HG03432 (cell line): ENCODE results near the gene NHSL1.
"Not testable (repeated sequence)": the region's sequence is repeated elsewhere in the genome, so short reads cannot be mapped to it uniquely, and the experiment has no call there.

Source experiments
- ATAC-seq: cut with Tn5 transposase; IDR thresholded peaks from one replicate; pipeline ENCODE4 v1.9.1; 2021; ENCODE audit warnings: mild to moderate bottlenecking, moderate library complexity; ENCODE audit not compliant: unreplicated experiment

NHSL1 gene

GRCh38 chr6:138430361-138431145, 68.7 kb downstream of the NHSL1 start:
- no peak for ATAC-seq

- ATAC-seq: no peak
Observed at GRCh38 chr6:138429761-138430160, 69.5 kb downstream of the NHSL1 start.

DNA sequence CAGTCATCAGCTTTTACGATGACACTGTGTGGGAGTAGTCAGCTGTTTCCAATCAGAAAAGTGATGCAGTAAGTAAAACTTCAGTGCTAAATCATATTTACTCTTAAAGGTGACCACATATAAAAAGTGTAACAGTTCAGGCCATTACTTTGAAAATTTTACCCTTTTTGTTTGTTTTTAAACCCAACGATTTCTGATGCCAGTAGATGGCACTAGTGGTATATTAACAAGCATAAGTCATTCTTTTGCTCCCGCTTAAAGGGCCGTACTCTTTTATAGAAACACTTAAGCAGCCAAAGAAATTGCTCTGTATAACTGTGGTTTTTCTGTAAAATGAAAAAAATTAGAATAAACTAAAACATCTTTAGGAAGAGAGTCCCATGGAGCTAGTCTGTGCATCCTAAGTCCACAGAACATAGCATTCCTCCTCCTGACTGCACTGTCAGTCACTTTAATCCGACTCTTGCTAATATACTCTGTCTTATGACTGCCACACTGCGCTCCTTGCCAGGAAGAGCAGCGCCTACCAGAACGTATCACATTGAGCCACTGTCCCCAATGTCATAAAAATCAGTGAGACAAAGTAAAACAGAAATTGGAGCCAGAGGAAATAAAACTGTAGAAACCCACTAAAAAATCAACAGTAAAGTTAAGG, 70.2 kb downstream of the NHSL1 start:
- peak; percentile 44 for ATAC-seq

GRCh38 chr6:138427701-138428100, 71.6 kb downstream of the NHSL1 start:
- no peak for ATAC-seq

GRCh38 chr6:138426500-138427123, 72.7 kb downstream of the NHSL1 start:
- no peak for ATAC-seq

GRCh38 chr6:138425256-138425655, 74.0 kb downstream of the NHSL1 start:
- ATAC-seq: not testable (repeated sequence)

GRCh38 chr6:138424004-138424904, 75.0 kb downstream of the NHSL1 start:
- no peak for ATAC-seq

DNA sequence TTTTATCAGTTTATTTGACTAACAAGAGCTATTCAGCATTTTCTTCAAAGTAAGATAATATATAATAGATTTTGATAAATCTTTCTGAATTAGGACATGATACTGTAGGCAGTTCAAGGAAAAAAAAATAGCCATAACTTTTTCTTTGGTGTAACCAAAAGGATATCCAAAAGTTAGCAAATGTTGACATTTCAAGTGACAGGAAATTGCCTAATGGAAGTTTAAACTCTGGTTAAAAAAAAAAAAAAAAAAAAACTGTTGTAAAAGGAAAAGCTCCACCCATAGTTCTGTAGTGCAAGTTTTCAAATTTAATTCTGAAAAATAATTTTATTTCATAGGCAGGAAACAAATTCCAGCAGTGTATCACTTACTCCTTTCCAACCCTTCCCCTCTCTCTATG, 76.4 kb downstream of the NHSL1 start:
- no peak for ATAC-seq

DNA sequence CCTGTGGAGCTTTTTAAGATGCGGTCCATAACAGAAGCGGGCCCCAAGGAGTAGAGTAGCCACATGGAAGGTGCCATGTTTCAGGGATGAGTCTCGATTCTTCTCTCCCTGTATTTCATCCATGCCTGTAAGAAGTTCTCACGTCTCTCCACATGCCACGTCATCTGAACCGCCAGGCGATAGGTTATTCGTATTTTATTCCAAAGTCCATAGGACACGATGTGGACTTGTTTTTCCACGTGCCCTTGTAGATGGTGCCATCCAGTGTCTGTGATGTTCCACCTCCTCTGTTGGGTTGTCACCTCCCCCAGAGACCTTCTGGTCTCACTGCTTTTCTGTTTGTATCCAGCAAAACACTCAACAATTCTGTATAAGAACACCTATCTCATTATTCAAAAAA, 77.7 kb downstream of the NHSL1 start:
- no peak for ATAC-seq

- ATAC-seq: no peak
Observed at GRCh38 chr6:138421089-138421488, 78.2 kb downstream of the NHSL1 start.

GRCh38 chr6:138420356-138420755, 78.9 kb downstream of the NHSL1 start:
- ATAC-seq: no peak

DNA sequence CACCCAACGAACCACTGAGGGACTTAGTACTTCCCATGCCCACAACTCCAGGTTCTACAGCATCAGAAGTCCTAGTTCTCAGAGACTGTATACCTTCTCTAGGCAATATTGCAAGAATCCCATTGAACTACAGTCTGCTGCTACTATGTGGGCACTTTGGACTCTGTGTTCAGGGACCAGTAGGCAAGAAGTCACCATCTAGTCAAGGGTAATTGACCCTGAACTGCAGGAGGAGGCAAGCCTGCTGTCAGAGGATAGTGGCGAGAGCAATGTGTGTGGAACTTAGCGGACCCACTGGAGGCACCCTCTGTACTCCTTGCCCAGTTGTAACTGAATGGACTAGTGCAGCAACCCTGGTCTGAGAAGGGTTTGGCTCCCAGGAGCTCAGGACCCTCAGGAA, 79.5 kb downstream of the NHSL1 start:
- no peak for ATAC-seq

- ATAC-seq: no peak
Observed at GRCh38 chr6:138418118-138418742, 81.1 kb downstream of the NHSL1 start.

DNA sequence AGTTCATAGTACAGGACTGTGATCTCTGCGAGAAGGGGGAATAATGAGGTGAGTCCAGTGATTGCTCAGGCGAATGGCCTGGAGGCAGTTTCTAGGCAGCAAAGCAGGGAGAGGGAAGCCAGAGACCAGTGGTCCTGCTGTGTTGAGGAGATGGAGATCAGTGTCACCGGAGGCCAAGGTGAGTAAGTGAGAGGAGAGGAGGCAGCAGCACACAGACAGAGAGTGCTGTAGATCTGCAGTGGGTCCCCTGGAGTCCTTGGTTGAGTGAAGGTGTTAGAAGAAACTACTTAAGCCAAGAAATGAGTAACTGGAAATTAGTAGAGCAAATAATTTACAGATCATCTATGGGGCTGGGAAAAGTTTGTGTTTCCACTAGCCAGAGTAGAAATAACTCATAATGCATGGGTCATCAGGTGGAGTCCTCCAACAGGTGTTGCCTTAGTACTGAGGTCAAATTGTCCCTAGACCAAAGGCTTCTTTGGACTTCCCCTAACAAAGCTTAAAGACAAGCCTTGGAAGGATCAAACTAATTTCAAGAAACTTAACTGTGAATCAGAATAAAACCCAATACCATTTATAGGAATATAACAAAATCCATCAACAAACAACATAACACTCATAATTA, 81.7 kb downstream of the NHSL1 start:
- no peak for ATAC-seq

DNA sequence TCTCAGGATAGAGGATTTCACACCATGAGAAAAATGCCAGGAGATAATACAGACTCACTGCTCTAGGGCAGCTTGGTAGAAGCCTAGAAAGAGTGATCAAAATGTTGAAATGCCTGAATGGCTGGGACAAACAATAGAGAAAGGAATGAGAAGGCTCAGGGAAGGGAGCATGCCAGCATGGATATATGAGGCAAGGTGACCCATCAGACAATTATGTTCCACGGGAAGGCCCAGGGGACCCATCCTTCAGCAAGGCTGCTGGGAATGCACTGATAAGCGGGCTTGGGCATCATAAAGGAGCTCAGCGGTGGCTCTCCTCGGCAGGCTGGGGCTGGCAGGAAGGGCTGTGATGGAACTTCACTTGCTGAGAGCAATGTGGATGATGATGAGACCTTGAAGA, 83.1 kb downstream of the NHSL1 start:
- no peak for ATAC-seq

- no peak for ATAC-seq
Observed at GRCh38 chr6:138415125-138415524, 84.2 kb downstream of the NHSL1 start.

DNA sequence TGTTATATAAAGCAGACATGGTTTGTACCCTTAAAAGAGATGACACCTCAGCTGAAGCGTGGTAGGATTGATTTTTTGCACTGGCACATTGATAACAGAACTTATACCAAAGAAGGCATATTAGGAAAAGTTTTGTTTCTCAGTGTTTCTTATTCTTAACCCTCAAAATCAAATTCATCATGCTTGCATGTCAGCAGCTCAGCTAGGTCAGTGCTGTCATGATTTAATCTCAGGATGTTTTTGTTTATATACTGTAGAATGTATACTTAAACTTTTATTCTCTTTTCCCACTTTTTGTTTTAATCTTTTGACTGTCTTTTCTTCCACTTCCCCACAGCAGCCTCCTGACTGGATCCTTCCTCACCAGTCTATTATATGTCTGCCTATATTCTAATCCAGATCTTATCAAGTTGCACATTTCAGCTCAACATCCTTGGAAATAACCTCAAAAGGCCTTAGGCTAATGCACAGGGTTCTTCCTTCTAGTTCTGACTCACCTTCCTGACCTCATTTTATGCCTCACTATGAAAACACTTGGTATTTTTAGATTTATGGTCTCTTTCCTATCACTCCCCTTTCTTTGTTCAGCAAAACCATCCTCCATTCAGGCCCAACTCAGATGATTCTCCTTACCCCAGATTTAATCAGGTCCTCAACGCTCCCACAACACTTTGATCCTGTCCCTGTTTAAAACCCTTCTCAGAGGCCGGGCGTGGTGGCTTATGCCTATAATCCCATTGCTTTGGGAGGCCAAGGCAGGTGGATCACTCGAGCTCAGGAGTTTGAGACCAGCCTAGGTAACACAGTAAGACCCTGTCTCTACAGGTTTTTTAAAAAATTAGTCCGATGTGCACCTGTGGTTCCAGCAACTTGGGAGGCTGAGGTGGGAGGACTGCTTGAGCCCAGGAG, 88.1 kb downstream of the NHSL1 start:
- peak; percentile 89 for ATAC-seq

DNA sequence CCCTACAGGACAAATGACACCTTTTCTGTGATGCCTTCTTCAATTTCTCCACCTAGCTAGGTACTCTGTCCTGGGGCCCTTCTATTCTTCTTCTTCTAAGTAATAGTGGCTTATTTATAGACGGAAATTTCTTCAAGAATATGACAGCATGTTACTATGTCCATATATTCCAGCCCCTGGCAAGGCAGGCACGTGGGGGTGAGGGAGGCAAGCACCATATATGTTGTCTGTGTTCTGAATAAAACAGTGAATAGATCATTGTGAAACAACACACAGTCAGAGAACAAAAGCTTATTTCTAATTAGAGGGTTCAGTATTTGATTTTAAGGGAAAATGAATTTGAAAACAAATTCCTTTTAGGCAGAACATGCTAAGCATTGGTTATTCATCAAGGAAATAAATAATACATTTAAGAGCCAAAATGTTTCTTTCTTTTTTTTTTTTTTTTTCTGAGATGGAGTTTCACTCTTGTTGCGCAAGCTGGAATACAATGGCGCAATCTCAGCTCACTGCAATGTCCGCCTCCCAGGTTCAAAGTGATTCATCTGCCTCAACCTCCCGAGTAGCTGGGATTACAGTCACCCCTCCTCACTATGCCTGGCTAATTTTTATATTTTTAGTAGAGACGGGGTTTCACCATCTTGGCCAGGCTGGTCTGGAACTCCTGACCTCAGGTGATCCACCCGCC, 89.1 kb downstream of the NHSL1 start:
- no peak for ATAC-seq

DNA sequence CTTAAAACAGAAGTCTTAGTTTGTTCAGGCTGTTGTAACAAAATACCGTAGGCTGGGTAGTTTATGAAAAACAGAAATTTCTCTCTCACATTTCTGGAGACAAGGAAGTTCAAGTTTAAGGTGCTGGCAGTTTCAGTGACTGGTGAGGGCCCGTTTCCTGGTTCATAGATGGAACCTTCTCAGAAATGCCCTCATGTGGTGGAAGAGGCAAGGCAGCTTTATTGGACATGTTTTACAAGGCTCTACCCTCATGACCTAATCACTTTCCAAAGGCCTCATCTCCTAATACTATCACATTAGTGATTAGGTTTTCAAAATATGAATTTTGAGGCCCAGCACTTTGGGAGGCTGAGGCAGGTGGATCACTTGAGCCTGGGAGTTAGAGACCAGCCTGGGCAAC, 92.9 kb downstream of the NHSL1 start:
- ATAC-seq: no peak
